ENCODE measurements around the gene SUMF2. TPM values are rescaled to one million over a fixed set of nuclear protein-coding genes. Genes with fewer than 3 reads are reported as not detected.
A peak's percentile ranks its signal among the peaks of the same experiment; 100 is the strongest.
"Not testable (repeated sequence)": the region's sequence is repeated elsewhere in the genome, so short reads cannot be mapped to it uniquely, and the experiment has no call there.

The SUMF2 gene
- total RNA-seq = 155 and 162 TPM in 2 replicates
- polyA plus RNA-seq (2012) = 198 TPM

GRCh38 chr7:56063882-56064625, at the start of gene SUMF2:
SUMF2 (plus strand) TSS chr7:56064286; CDS start chr7:56064312, 26 bp downstream.
- peak; percentile 96 for DNase-seq (ENCODE audit: low read depth)

GRCh38 chr7:56017015-56017414, 47.1 kb upstream of the SUMF2 start:
- DNase-seq (ENCODE audit: low read depth) = not testable (repeated sequence)

- DNase-seq (ENCODE audit: low read depth) = no peak
Measured at GRCh38 chr7:56019501-56019900, 44.6 kb upstream of the SUMF2 start.

- peak; percentile 46 for DNase-seq (ENCODE audit: low read depth)
Measured at GRCh38 chr7:56023500-56023899, 40.6 kb upstream of the SUMF2 start.

- DNase-seq (ENCODE audit: low read depth) = no peak
Measured at GRCh38 chr7:56026538-56026937, 37.5 kb upstream of the SUMF2 start.

- DNase-seq (ENCODE audit: low read depth) = no peak
Measured at GRCh38 chr7:56028942-56029630, 35.0 kb upstream of the SUMF2 start.

- DNase-seq (ENCODE audit: low read depth) = no peak
Measured at GRCh38 chr7:56030340-56030739, 33.7 kb upstream of the SUMF2 start.

- not testable (repeated sequence) for DNase-seq (ENCODE audit: low read depth)
Measured at GRCh38 chr7:56031556-56031955, 32.5 kb upstream of the SUMF2 start.

GRCh38 chr7:56032578-56032977, 31.5 kb upstream of the SUMF2 start:
- DNase-seq (ENCODE audit: low read depth) = not testable (repeated sequence)

GRCh38 chr7:56033671-56034432, 30.2 kb upstream of the SUMF2 start:
- peak; percentile 74 for DNase-seq (ENCODE audit: low read depth)

- no peak for DNase-seq (ENCODE audit: low read depth)
Measured at GRCh38 chr7:56040730-56041129, 23.4 kb upstream of the SUMF2 start.

GRCh38 chr7:56045758-56046157, 18.3 kb upstream of the SUMF2 start:
- DNase-seq (ENCODE audit: low read depth) = not testable (repeated sequence)

- peak; percentile 68 for DNase-seq (ENCODE audit: low read depth)
Measured at GRCh38 chr7:56046721-56047445, 17.2 kb upstream of the SUMF2 start.

- not testable (repeated sequence) for DNase-seq (ENCODE audit: low read depth)
Measured at GRCh38 chr7:56047446-56048116, 16.5 kb upstream of the SUMF2 start.

- DNase-seq (ENCODE audit: low read depth) = no peak
Measured at GRCh38 chr7:56048245-56048644, 15.8 kb upstream of the SUMF2 start.

GRCh38 chr7:56048763-56049162, 15.3 kb upstream of the SUMF2 start:
- DNase-seq (ENCODE audit: low read depth) = not testable (repeated sequence)

GRCh38 chr7:56051053-56051338, 13.1 kb upstream of the SUMF2 start:
- no peak for DNase-seq (ENCODE audit: low read depth)

GRCh38 chr7:56051339-56052191, 12.5 kb upstream of the SUMF2 start, which contains the start of the genes CCT6A and PSPH:
CCT6A (plus strand) TSS chr7:56051765; CDS start chr7:56051849, 84 bp downstream.
PSPH (minus strand) TSS chr7:56051444; CDS start chr7:56021212, 30,232 bp downstream.
- DNase-seq (ENCODE audit: low read depth) = peak; percentile 100

- DNase-seq (ENCODE audit: low read depth) = no peak
Measured at GRCh38 chr7:56053379-56053778, 10.7 kb upstream of the SUMF2 start.

- DNase-seq (ENCODE audit: low read depth) = no peak
Measured at GRCh38 chr7:56053993-56054392, 10.1 kb upstream of the SUMF2 start.
